Hindlimb muscle (tissue), 1 donor: Measurements from ENCODE around the gene RMRP. TPM values are rescaled to one million over a fixed set of nuclear protein-coding genes. Genes with fewer than 3 reads are reported as not detected.

Source experiments
- DNase-seq: peaks from one replicate; pipeline ENCODE4 v3.0.0-alpha.2; 2013
- polyA plus RNA-seq: library from polyadenylated mRNA; unstranded; fragments of 120-200 nt; gene quantifications from one replicate; pipeline ENCODE4 v1.2.1, GENCODE V29; 2013; ENCODE audit not compliant: insufficient read length

RMRP gene
- polyA plus RNA-seq, 1 donor: not detected

GRCh38 chr9:35609001-35609819, 48.6 kb downstream of the RMRP start:
- DNase-seq: peak; percentile 47

- DNase-seq: no peak
These were observed 49.6 kb downstream of the RMRP start for GRCh38 chr9:35608221-35608620.

Other genes starting within 250 kb of the RMRP start
- gene RUSC2, start 167.9 kb downstream of the RMRP start, polyA plus RNA-seq: 78.9 TPM
- gene TESK1, start 52.8 kb downstream of the RMRP start, polyA plus RNA-seq: 51.2 TPM
- gene CD72, start 39.6 kb downstream of the RMRP start, polyA plus RNA-seq: 2.6 TPM
- not detected for gene SIT1, start 7.1 kb downstream of the RMRP start, polyA plus RNA-seq
- gene CCDC107, start 273 bp upstream of the RMRP start, polyA plus RNA-seq: 21.0 TPM
- 5.6 TPM for gene ARHGEF39, start 7.2 kb upstream of the RMRP start, polyA plus RNA-seq
- 0.50 TPM for gene CA9, start 15.9 kb upstream of the RMRP start, polyA plus RNA-seq
- 10,018 TPM for gene TPM2, start 31.9 kb upstream of the RMRP start, polyA plus RNA-seq
- 117 TPM for gene TLN1, start 74.2 kb upstream of the RMRP start, polyA plus RNA-seq
- 25.6 TPM for gene CREB3, start 74.6 kb upstream of the RMRP start, polyA plus RNA-seq
- gene GBA2, start 91.2 kb upstream of the RMRP start, polyA plus RNA-seq: 62.5 TPM
- 20.8 TPM for gene RGP1, start 91.3 kb upstream of the RMRP start, polyA plus RNA-seq
- not detected for gene MSMP, start 96.3 kb upstream of the RMRP start, polyA plus RNA-seq
- gene NPR2, start 133.6 kb upstream of the RMRP start, polyA plus RNA-seq: 20.4 TPM
- gene SPAG8, start 154.2 kb upstream of the RMRP start, polyA plus RNA-seq: 1.7 TPM
- 30.4 TPM for gene HINT2, start 157.0 kb upstream of the RMRP start, polyA plus RNA-seq
- 0.35 TPM for gene FAM221B, start 170.7 kb upstream of the RMRP start, polyA plus RNA-seq
- 26.9 TPM for gene TMEM8B, start 171.2 kb upstream of the RMRP start, polyA plus RNA-seq
- not detected for gene OR13J1, start 212.4 kb upstream of the RMRP start, polyA plus RNA-seq
- gene HRCT1, start 248.2 kb upstream of the RMRP start, polyA plus RNA-seq: 0.83 TPM